Smooth muscle cell (in vitro differentiated cells): ENCODE measurements around the gene STAMBPL1. TPM values are rescaled to one million over a fixed set of nuclear protein-coding genes. Genes with fewer than 3 reads are reported as not detected.
A peak's percentile ranks its signal among the peaks of the same experiment; 100 is the strongest.

Experiments used
- DNase-seq: peaks from one replicate; lab custom pipeline; 2025; ENCODE audit not compliant: unreplicated experiment; lab: John Stamatoyannopoulos, UW
- H2AFZ ChIP-seq: fragments of 200-600 bp; sonication (generic); 2 replicates; pipeline ENCODE4 v1.6.0; 2016; ENCODE audit warnings: antibody characterized with exemption, low read depth, mild to moderate bottlenecking
- H3F3A ChIP-seq: fragments of 200-600 bp; sonication (generic); 2 replicates; pipeline ENCODE4 v1.6.0; 2017; ENCODE audit warnings: antibody characterized with exemption, low read depth
- H3K27ac ChIP-seq: fragments of 200-600 bp; sonication (generic); 2 replicates; pipeline ENCODE4 v1.5.1; 2016; ENCODE audit warnings: low read depth, mild to moderate bottlenecking
- H3K27me3 ChIP-seq: fragments of 200-600 bp; sonication (generic); 2 replicates; pipeline ENCODE4 v1.6.1; 2016; ENCODE audit warnings: low read depth, mild to moderate bottlenecking
- H3K36me3 ChIP-seq: fragments of 200-600 bp; sonication (generic); 2 replicates; pipeline ENCODE4 v1.5.1; 2016; ENCODE audit warnings: low read depth
- H3K4me1 ChIP-seq: fragments of 200-600 bp; sonication (generic); 2 replicates; pipeline ENCODE4 v1.5.1; 2016; ENCODE audit warnings: low read depth
- H3K4me2 ChIP-seq: fragments of 200-600 bp; sonication (generic); 2 replicates; pipeline ENCODE4 v1.6.0; 2016; ENCODE audit warnings: mild to moderate bottlenecking
- H3K4me3 ChIP-seq: fragments of 200-600 bp; sonication (generic); 2 replicates; pipeline ENCODE4 v1.5.1; 2016; ENCODE audit warnings: mild to moderate bottlenecking
- H3K79me2 ChIP-seq: fragments of 200-600 bp; sonication (generic); 2 replicates; pipeline ENCODE4 v1.6.0; 2016; ENCODE audit warnings: low read depth, mild to moderate bottlenecking
- H3K9ac ChIP-seq: fragments of 200-600 bp; sonication (generic); 2 replicates; pipeline ENCODE4 v1.6.0; 2016; ENCODE audit warnings: low read depth
- H3K9me3 ChIP-seq: fragments of 200-600 bp; sonication (generic); replicated peaks from 2 replicates; pipeline ENCODE4 v1.5.1; 2016; ENCODE audit warnings: low read depth
- H4K20me1 ChIP-seq: fragments of 200-600 bp; sonication (generic); 2 replicates; pipeline ENCODE4 v1.6.0; 2016; ENCODE audit warnings: low read depth
- WGBS: methylation state at CpG from one replicate; pipeline ENCODE4 v1.1.7; 2016; ENCODE audit warnings: low lambda C conversion rate; 5-methylcytosine and 5-hydroxymethylcytosine counted together
- polyA plus RNA-seq: library from polyadenylated mRNA; unstranded; fragments of >200 nt; fragmentation: Nextera tagmentation; extraction: Ambion mirVana; gene quantifications from 2 replicates; pipeline ENCODE4 v1.2.1, GENCODE V29; 2016
- total RNA-seq: library from RNA; depleted of rRNA; stranded (reverse); fragments of >200 nt; gene quantifications from 2 replicates; pipeline ENCODE4 v1.2.3, GENCODE V29; 2014
- TF ChIP-seq, protein P1 (sequence below): fragments of 200-600 bp; sonication (generic); IDR thresholded peaks from 2 replicates; pipeline ENCODE4 v1.5.1; 2017; ENCODE audit warnings: borderline replicate concordance, mild to moderate bottlenecking, antibody characterized with exemption; ENCODE audit not compliant: insufficient read depth, poor library complexity, severe bottlenecking

The STAMBPL1 gene
- total RNA-seq (1.1 and 1.2 TPM in 2 replicates), polyA plus RNA-seq (0.49 and 0.61 TPM in 2 replicates)

DNA sequence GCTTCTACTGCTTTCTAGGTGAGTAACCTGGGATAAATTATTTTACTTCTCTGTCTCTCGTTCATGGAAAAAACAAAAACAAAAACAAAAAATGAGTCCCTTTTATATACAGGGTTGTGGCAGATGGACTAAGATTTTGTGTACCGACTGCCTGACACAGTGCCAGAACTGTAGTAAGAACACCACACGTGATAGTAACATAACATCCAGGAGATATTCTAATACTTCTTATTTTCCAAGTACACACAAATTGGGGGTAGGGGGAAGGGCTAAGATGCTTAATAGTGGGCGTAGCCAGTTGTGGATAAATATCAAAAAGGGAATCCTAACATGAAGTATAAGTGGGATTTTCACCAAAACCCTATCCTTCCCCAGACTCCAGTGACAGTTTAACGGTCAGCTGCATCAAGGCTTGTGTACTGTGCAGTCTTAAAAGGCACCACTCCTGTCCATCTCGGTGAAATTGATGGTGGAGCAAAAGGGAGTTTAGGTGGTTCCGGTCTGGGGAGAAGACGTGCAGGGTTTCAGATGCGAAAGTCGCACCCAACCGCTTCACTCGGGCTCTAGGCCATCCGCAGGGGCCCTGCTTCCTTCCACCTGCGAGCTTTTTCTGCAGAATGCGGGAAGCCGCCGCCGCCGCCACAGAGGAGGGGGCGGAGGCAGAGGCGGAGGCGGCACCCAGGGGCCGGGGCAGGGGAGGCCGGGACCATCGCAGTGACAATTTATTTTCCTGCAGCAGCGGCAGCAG is at the start of gene STAMBPL1:
STAMBPL1 (plus strand) TSS at position 712 of the 748 bp plus-strand sequence. CDS start 21,464 bp downstream, outside the sequence.
- Histone ChIP-seq H3K4me3 (peak within 1 kb of the TSS; percentile 82), H3F3A (no peaks in the 10 kb centered on the region), H3K27me3 (peaks cover 40% of the 10 kb centered on the region), H2AFZ (peak within 1 kb of the TSS; percentile 93), H3K9me3 (no peaks in the 10 kb centered on the region), H3K27ac (no peak within 1 kb of the TSS), H3K36me3 (no peaks in the 10 kb centered on the region), H3K4me1 (peaks cover 16% of the 10 kb centered on the region), H3K9ac (peak within 1 kb of the TSS; percentile 18), H3K79me2 (no peaks in the 10 kb centered on the region), H3K4me2 (peak within 1 kb of the TSS; percentile 97), H4K20me1 (no peaks in the 10 kb centered on the region)
- no peak for DNase-seq
- TF ChIP-seq, protein P1, sequence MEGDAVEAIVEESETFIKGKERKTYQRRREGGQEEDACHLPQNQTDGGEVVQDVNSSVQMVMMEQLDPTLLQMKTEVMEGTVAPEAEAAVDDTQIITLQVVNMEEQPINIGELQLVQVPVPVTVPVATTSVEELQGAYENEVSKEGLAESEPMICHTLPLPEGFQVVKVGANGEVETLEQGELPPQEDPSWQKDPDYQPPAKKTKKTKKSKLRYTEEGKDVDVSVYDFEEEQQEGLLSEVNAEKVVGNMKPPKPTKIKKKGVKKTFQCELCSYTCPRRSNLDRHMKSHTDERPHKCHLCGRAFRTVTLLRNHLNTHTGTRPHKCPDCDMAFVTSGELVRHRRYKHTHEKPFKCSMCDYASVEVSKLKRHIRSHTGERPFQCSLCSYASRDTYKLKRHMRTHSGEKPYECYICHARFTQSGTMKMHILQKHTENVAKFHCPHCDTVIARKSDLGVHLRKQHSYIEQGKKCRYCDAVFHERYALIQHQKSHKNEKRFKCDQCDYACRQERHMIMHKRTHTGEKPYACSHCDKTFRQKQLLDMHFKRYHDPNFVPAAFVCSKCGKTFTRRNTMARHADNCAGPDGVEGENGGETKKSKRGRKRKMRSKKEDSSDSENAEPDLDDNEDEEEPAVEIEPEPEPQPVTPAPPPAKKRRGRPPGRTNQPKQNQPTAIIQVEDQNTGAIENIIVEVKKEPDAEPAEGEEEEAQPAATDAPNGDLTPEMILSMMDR, result no peak
- 17% methylated on average over 23 of the region's 26 CpGs for WGBS

DNA sequence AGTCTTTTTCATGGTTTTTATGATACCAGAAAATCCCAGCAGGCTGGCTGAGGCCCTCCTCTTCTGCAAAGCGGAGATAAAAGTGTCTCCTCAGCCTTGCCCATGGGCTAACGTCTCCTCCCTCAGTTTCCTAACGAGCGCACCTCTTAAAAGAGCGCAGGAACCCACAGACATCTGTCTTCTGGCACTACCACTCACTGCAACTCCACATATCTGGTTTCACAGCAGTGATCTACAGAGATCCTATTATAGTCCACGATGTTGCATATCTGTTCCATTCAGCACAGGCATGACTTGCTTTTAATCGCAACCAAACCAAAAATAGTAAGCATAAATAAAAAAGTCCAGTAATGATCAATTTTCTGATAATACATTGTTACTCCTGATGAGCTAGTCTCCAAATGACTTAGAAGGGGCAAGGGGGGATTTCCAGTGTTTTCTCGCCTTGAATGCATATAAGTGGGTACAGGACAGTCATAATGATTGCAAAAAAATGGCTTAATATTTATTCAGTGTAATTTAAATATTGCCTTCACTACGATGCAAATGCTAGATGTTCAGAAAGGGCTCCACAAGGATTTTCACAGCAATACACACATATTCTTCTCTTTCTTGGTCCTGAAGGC is 49.3 kb upstream of the STAMBPL1 start:
- no peak overlapping the region for H3K27ac ChIP-seq
- H2AFZ ChIP-seq, result no peak overlapping the region
- peaks cover 45% of the 10 kb centered on the region for H3K27me3 ChIP-seq
- no peak for DNase-seq
- H3K4me1 ChIP-seq, result no peaks in the 10 kb centered on the region
- no peak overlapping the region for H3K9ac ChIP-seq
- 81% methylated on average over 9 of the region's 9 CpGs for WGBS
- no peaks in the 10 kb centered on the region for H3K36me3 ChIP-seq
- no peaks in the 10 kb centered on the region for H4K20me1 ChIP-seq
- TF ChIP-seq, protein P1, result no peak
- no peak overlapping the region for H3K4me2 ChIP-seq
- no peaks in the 10 kb centered on the region for H3F3A ChIP-seq
- H3K4me3 ChIP-seq, result no peak overlapping the region
- H3K79me2 ChIP-seq, result no peaks in the 10 kb centered on the region
- H3K9me3 ChIP-seq, result no peaks in the 10 kb centered on the region

DNA sequence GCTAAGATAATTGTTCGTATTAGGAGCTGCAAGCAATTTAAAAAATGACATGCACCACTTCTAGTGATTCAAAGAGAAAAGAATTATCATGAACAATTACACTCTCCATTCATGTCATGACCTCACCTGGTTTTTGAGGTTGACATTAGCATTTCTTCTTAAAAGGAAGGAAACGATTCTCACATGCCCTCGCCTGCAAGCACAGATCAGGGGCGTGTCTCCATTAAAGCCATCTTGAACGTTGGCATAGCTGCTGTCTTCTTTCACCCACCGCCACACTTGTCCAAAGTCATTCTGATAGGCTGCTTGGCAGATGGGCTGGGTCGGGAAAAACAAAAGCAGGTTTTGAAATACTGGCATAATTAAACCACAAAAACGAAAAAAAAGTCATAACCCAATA is 48.3 kb upstream of the STAMBPL1 start:
- no peak for DNase-seq
- Histone ChIP-seq H3K27ac (no peak overlapping the region), H3K4me3 (no peak overlapping the region), H2AFZ (no peak overlapping the region), H3F3A (no peaks in the 10 kb centered on the region), H3K9me3 (no peaks in the 10 kb centered on the region), H3K4me1 (no peaks in the 10 kb centered on the region), H3K9ac (no peak overlapping the region), H3K79me2 (no peaks in the 10 kb centered on the region), H3K4me2 (no peak overlapping the region), H3K36me3 (no peaks in the 10 kb centered on the region), H3K27me3 (peaks cover 45% of the 10 kb centered on the region), H4K20me1 (no peaks in the 10 kb centered on the region)
- TF ChIP-seq, protein P1, result no peak
- WGBS, result 63% methylated on average over 8 of the region's 8 CpGs
